Nephron (organoid): Measurements from ENCODE around the gene PLCB4.

Source experiments
- H3K27ac Mint-ChIP-seq, 3 experiments: 2 replicates each; pipeline ENCODE4 v1.8.0; 2020; ENCODE audit warnings: mixed read lengths in 3 of 3, mild to moderate bottlenecking in 2 of 3, moderate library complexity in 1 of 3
- H3K27me3 Mint-ChIP-seq: 2 replicates; pipeline ENCODE4 v1.8.0; 2021; ENCODE audit warnings: low read depth, mild to moderate bottlenecking, moderate library complexity, mixed read lengths
- H3K36me3 Mint-ChIP-seq: 2 replicates; pipeline ENCODE4 v1.8.0; 2020; ENCODE audit warnings: low read depth, mixed read lengths
- H3K4me1 Mint-ChIP-seq: 2 replicates; pipeline ENCODE4 v1.8.0; 2020; ENCODE audit warnings: mixed read lengths
- H3K4me3 Mint-ChIP-seq, 3 experiments: 2 replicates each; pipeline ENCODE4 v1.8.0; 2020; ENCODE audit warnings: mild to moderate bottlenecking in 3 of 3, mixed read lengths in 3 of 3, moderate library complexity in 2 of 3
- H3K9me3 Mint-ChIP-seq: 2 replicates; pipeline ENCODE4 v1.8.0; 2020; ENCODE audit warnings: mixed read lengths
- TF ChIP-seq, protein P1 (sequence below), 3 experiments: fragments of 200-600 bp; sonication (generic); IDR thresholded peaks; one replicate each; pipeline ENCODE4 v1.5.0; 2021; ENCODE audit warnings: antibody characterized with exemption in 3 of 3; ENCODE audit not compliant: unreplicated experiment in 3 of 3

PLCB4 gene

DNA sequence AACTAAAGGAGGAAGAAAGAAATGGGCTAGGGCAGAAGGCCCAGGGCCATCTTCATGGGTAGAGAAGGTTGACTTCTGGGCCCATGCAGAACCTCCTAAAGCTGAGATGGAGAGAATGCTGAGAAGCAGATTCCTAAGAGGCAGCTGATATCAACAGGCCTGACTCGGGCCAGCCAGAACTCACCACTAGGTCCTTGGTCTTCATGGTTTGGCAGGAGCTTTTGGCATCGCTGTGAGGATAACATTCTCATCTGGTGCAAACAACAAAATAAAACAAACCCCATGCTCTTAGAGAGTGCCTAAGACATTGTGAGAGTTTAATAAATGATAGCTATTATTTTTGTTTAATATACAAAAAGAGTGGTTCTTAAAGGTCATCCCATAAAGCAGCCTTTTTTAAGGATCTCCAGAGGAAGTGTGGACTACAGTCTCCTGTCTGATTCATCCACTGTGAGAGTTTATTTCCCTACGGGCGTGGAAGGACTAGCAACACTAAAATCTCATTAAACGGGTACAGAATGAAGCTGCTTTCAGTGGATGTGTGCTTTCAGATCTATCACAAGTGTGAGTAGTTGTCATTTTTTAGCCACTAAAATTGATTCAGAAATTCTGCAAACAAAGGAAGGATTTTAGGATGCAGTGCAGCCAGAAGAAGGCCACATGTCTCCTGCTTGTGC lies 160.0 kb downstream of the PLCB4 start:
- peaks cover 4% of the 10 kb centered on the region for H3K36me3 Mint-ChIP-seq
- H3K4me1 Mint-ChIP-seq, result peaks cover 21% of the 10 kb centered on the region
- no peaks in the 10 kb centered on the region for H3K9me3 Mint-ChIP-seq
- TF ChIP-seq, protein P1, sequence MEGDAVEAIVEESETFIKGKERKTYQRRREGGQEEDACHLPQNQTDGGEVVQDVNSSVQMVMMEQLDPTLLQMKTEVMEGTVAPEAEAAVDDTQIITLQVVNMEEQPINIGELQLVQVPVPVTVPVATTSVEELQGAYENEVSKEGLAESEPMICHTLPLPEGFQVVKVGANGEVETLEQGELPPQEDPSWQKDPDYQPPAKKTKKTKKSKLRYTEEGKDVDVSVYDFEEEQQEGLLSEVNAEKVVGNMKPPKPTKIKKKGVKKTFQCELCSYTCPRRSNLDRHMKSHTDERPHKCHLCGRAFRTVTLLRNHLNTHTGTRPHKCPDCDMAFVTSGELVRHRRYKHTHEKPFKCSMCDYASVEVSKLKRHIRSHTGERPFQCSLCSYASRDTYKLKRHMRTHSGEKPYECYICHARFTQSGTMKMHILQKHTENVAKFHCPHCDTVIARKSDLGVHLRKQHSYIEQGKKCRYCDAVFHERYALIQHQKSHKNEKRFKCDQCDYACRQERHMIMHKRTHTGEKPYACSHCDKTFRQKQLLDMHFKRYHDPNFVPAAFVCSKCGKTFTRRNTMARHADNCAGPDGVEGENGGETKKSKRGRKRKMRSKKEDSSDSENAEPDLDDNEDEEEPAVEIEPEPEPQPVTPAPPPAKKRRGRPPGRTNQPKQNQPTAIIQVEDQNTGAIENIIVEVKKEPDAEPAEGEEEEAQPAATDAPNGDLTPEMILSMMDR (IDR thresholded peaks at IDR 0.05; ENCODE audit: unreplicated experiment in 3 of 3), result no peak
- H3K4me3 Mint-ChIP-seq, result no peak overlapping the region
- no peak overlapping the region for H3K27ac Mint-ChIP-seq
- no peaks in the 10 kb centered on the region for H3K27me3 Mint-ChIP-seq

DNA sequence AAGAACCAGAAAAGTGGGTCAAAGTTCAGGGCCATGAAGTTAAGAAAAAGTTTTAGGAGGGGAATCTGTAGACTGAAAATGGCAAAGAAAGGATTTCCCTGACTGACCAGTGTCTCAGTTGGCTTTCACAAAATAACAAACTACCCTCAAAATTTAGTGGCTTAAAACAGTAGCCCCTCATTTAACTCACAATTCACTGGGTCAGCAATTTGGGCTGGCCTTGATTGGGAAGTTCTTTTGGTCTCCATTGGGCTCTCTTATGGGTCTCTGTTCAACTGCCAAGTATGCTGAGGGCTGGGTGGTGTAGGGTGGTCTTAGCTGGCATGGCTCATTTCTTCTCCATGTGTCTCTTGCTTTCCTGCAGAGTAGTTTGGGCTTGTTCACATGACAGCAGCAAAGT lies 161.5 kb downstream of the PLCB4 start:
- TF ChIP-seq, protein P1 (IDR thresholded peaks at IDR 0.05; ENCODE audit: unreplicated experiment in 3 of 3), result no peak
- no peak overlapping the region for H3K4me3 Mint-ChIP-seq

GRCh38 chr20:9233804-9234203 lies 164.9 kb downstream of the PLCB4 start:
- TF ChIP-seq, protein P1 (IDR thresholded peaks at IDR 0.05; ENCODE audit: unreplicated experiment in 3 of 3), result no peak
- Mint-ChIP-seq H3K27ac (no peak overlapping the region), H3K27me3 (no peaks in the 10 kb centered on the region), H3K4me3 (no peak overlapping the region), H3K4me1 (no peaks in the 10 kb centered on the region), H3K36me3 (no peaks in the 10 kb centered on the region), H3K9me3 (no peaks in the 10 kb centered on the region)

More for the DNA sequence above, 161.5 kb downstream of the PLCB4 start:
- no peak overlapping the region for H3K27ac Mint-ChIP-seq
- peaks cover 4% of the 10 kb centered on the region for H3K36me3 Mint-ChIP-seq
- peaks cover 20% of the 10 kb centered on the region for H3K4me1 Mint-ChIP-seq
- no peaks in the 10 kb centered on the region for H3K9me3 Mint-ChIP-seq
- no peaks in the 10 kb centered on the region for H3K27me3 Mint-ChIP-seq

DNA sequence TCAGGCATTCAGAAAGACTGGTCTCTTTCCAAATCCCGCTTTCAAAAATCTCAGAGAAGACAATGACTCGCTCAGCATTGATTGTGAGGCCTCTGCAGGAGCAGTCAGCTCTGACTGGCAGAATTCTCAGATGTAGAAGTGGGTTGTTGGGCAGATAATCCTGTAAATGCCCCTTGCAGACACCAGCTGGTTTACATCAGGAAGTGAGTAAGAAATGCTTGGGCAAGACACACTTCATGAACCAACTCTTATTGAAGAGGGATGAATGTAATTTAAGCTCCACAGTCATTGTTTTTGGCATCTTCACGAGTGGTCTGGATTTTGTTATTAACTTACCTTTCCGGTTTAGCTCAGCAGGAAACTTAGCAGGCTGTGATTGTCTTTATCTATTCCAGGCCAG lies 166.6 kb downstream of the PLCB4 start:
- Mint-ChIP-seq H3K36me3 (no peaks in the 10 kb centered on the region), H3K4me3 (no peak overlapping the region), H3K4me1 (no peaks in the 10 kb centered on the region), H3K27me3 (no peaks in the 10 kb centered on the region), H3K9me3 (no peaks in the 10 kb centered on the region), H3K27ac (no peak overlapping the region)
- TF ChIP-seq, protein P1 (IDR thresholded peaks at IDR 0.05; ENCODE audit: unreplicated experiment in 3 of 3), result no peak

DNA sequence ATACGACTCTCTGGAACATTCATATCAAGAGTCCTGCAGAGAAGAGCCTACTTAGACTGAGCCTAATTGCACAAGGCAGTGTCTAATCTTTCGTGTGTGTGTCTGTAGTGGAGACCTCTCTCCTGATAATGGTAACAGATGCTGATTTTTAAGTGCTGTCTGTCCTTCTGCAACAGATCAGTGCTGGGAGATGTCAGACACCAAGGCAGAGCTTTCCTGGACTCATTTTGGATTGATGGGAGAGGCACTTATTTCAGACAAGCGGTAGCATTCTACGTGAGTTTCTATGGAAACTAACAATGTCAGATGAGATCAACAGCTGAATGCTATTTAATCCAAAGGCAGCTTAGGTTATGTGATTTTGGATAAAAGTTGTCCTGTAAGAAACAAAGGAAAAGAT lies 167.6 kb downstream of the PLCB4 start:
- Mint-ChIP-seq H3K9me3 (no peaks in the 10 kb centered on the region), H3K36me3 (no peaks in the 10 kb centered on the region), H3K27me3 (no peaks in the 10 kb centered on the region), H3K4me1 (peaks cover 5% of the 10 kb centered on the region), H3K27ac (no peak overlapping the region), H3K4me3 (no peak overlapping the region)
- TF ChIP-seq, protein P1 (IDR thresholded peaks at IDR 0.05; ENCODE audit: unreplicated experiment in 3 of 3), result no peak

- TF ChIP-seq, protein P1 (IDR thresholded peaks at IDR 0.05; ENCODE audit: unreplicated experiment in 3 of 3), result no peak
- H3K36me3 Mint-ChIP-seq, result no peaks in the 10 kb centered on the region
- peaks cover 5% of the 10 kb centered on the region for H3K4me1 Mint-ChIP-seq
- no peaks in the 10 kb centered on the region for H3K9me3 Mint-ChIP-seq
- H3K27ac Mint-ChIP-seq, result peak overlapping the region in 1 of 3 experiments; percentile 43
- no peak overlapping the region for H3K4me3 Mint-ChIP-seq
- no peaks in the 10 kb centered on the region for H3K27me3 Mint-ChIP-seq
Observed at GRCh38 chr20:9241232-9241692, 172.4 kb downstream of the PLCB4 start.
